ENCODE measurements around the gene SPEG. TPM values are rescaled to one million over a fixed set of nuclear protein-coding genes. Genes with fewer than 3 reads are reported as not detected.

SPEG gene
- total RNA-seq, 1 experiment from 2014 or later: 25.3 TPM

DNA sequence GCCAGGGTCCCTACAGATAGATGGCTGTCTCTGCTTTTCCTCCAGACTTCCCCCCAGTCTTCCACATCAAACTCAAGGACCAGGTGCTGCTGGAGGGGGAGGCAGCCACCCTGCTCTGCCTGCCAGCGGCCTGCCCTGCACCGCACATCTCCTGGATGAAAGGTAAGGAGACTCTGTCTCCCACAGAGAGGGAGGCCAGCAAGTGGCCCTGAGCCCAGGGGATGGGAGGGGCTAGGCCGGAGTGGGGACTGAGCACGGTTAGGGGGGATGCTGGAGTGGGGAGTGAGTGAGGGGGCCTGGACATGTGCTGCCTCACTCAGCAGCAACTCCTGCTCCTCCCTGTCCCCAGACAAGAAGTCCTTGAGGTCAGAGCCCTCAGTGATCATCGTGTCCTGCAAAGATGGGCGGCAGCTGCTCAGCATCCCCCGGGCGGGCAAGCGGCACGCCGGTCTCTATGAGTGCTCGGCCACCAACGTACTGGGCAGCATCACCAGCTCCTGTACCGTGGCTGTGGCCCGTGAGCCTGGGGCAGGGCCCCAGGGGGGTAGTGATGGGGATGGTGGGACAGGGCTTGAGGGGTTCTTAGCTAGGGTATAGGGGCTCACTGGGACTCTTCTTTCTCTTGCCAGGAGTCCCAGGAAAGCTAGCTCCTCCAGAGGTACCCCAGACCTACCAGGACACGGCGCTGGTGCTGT, 53.7 kb downstream of the SPEG start:
- H3K36me3 ChIP-seq (replicated peaks; ENCODE audit: control insufficient read depth, insufficient read depth, low read length): no peaks in the 10 kb centered on the region
- peak; percentile 55 for DNase-seq
- H3K4me3 ChIP-seq (ENCODE audit: insufficient read depth, low read depth, low read length): no peak overlapping the region
- H3K27me3 ChIP-seq (ENCODE audit: control insufficient read depth, insufficient read depth, low read length): peaks cover 26% of the 10 kb centered on the region

GRCh38 chr2:219488844-219489194, 54.2 kb downstream of the SPEG start:
- DNase-seq: no peak
- Histone ChIP-seq H3K4me3 (ENCODE audit: insufficient read depth, low read depth, low read length) (no peak overlapping the region), H3K27me3 (ENCODE audit: control insufficient read depth, insufficient read depth, low read length) (peaks cover 25% of the 10 kb centered on the region), H3K36me3 (replicated peaks; ENCODE audit: control insufficient read depth, insufficient read depth, low read length) (no peaks in the 10 kb centered on the region)

GRCh38 chr2:219489315-219489714, 54.7 kb downstream of the SPEG start:
- no peak overlapping the region for H3K4me3 ChIP-seq (ENCODE audit: insufficient read depth, low read depth, low read length)
- no peaks in the 10 kb centered on the region for H3K36me3 ChIP-seq (replicated peaks; ENCODE audit: control insufficient read depth, insufficient read depth, low read length)
- no peak for DNase-seq
- peaks cover 21% of the 10 kb centered on the region for H3K27me3 ChIP-seq (ENCODE audit: control insufficient read depth, insufficient read depth, low read length)

- Histone ChIP-seq H3K27me3 (ENCODE audit: control insufficient read depth, insufficient read depth, low read length) (peaks cover 16% of the 10 kb centered on the region), H3K4me3 (ENCODE audit: insufficient read depth, low read depth, low read length) (no peak overlapping the region), H3K36me3 (replicated peaks; ENCODE audit: control insufficient read depth, insufficient read depth, low read length) (no peaks in the 10 kb centered on the region)
- peak; percentile 89 for DNase-seq
Observed at GRCh38 chr2:219490186-219490585, 55.5 kb downstream of the SPEG start.

- H3K36me3 ChIP-seq (replicated peaks; ENCODE audit: control insufficient read depth, insufficient read depth, low read length): no peaks in the 10 kb centered on the region
- H3K4me3 ChIP-seq (ENCODE audit: insufficient read depth, low read depth, low read length): no peak overlapping the region
- DNase-seq: no peak
- H3K27me3 ChIP-seq (ENCODE audit: control insufficient read depth, insufficient read depth, low read length): peaks cover 13% of the 10 kb centered on the region
Observed at GRCh38 chr2:219490600-219491130, 56.0 kb downstream of the SPEG start.

- no peak overlapping the region for H3K4me3 ChIP-seq (ENCODE audit: insufficient read depth, low read depth, low read length)
- no peak for DNase-seq
- H3K36me3 ChIP-seq (replicated peaks; ENCODE audit: control insufficient read depth, insufficient read depth, low read length): no peaks in the 10 kb centered on the region
- peaks cover 15% of the 10 kb centered on the region for H3K27me3 ChIP-seq (ENCODE audit: control insufficient read depth, insufficient read depth, low read length)
Observed at GRCh38 chr2:219491278-219491963, 56.8 kb downstream of the SPEG start.

DNA sequence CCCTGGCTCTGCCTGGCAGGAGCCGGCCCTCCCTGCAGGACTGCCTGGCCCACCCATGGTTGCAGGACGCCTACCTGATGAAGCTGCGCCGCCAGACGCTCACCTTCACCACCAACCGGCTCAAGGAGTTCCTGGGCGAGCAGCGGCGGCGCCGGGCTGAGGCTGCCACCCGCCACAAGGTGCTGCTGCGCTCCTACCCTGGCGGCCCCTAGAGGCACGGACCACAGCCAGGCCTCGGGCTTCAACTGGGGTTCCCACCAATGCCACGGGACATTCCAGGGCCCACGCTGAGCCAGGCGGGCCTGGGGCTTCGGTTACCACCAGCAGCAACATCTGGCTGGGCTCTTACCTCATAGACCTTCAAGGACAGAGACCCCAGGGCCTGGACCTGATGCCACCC, 57.9 kb downstream of the SPEG start:
- H3K27me3 ChIP-seq (ENCODE audit: control insufficient read depth, insufficient read depth, low read length): peaks cover 25% of the 10 kb centered on the region
- no peaks in the 10 kb centered on the region for H3K36me3 ChIP-seq (replicated peaks; ENCODE audit: control insufficient read depth, insufficient read depth, low read length)
- H3K4me3 ChIP-seq (ENCODE audit: insufficient read depth, low read depth, low read length): no peak overlapping the region
- peak; percentile 93 for DNase-seq

- Histone ChIP-seq H3K36me3 (replicated peaks; ENCODE audit: control insufficient read depth, insufficient read depth, low read length) (no peaks in the 10 kb centered on the region), H3K4me3 (ENCODE audit: insufficient read depth, low read depth, low read length) (no peak overlapping the region), H3K27me3 (ENCODE audit: control insufficient read depth, insufficient read depth, low read length) (peaks cover 28% of the 10 kb centered on the region)
- DNase-seq: no peak
Observed at GRCh38 chr2:219493086-219493485, 58.4 kb downstream of the SPEG start.

DNA sequence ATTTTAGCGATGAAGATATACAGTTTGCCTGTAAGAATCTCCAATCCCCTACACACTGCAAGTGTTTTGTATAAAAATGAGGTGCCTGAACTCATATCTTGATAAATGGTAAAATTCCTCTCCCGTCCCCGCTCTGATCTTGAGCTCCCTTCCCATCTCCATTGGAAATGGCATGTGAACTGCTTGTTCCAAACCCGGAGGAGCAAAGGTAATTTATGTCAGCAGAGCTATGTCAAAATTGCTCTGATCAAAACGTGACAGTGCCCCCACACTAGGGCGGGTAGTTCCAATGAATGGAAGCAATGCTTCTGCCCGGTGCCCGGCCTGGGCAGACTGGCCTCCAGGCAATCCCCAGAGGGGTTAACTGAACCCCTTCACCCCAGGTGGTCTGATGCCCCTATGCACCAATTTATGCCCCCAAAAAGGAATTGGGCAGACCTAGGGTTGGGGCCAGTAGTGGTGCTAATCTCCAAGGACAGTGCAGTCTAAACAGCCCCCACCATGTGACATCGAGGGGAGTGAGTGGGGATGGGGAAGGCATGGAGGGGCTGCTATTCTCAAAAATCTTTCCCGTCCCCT, 60.4 kb downstream of the SPEG start:
- Histone ChIP-seq H3K27me3 (ENCODE audit: control insufficient read depth, insufficient read depth, low read length) (peaks cover 28% of the 10 kb centered on the region), H3K4me3 (ENCODE audit: insufficient read depth, low read depth, low read length) (no peak overlapping the region), H3K36me3 (replicated peaks; ENCODE audit: control insufficient read depth, insufficient read depth, low read length) (no peaks in the 10 kb centered on the region)
- no peak for DNase-seq

GRCh38 chr2:219495531-219496122, 61.0 kb downstream of the SPEG start:
- no peak overlapping the region for H3K4me3 ChIP-seq (ENCODE audit: insufficient read depth, low read depth, low read length)
- DNase-seq: peak; percentile 96
- H3K27me3 ChIP-seq (ENCODE audit: control insufficient read depth, insufficient read depth, low read length): peaks cover 28% of the 10 kb centered on the region
- H3K36me3 ChIP-seq (replicated peaks; ENCODE audit: control insufficient read depth, insufficient read depth, low read length): no peaks in the 10 kb centered on the region

GRCh38 chr2:219496247-219496824, 61.7 kb downstream of the SPEG start:
- H3K27me3 ChIP-seq (ENCODE audit: control insufficient read depth, insufficient read depth, low read length): peaks cover 28% of the 10 kb centered on the region
- H3K4me3 ChIP-seq (ENCODE audit: insufficient read depth, low read depth, low read length): no peak overlapping the region; the same call in 1 of the 2 replicates
- no peaks in the 10 kb centered on the region for H3K36me3 ChIP-seq (replicated peaks; ENCODE audit: control insufficient read depth, insufficient read depth, low read length)
- DNase-seq: no peak

- peak overlapping the region; percentile 77; the same call in 1 of the 2 replicates for H3K4me3 ChIP-seq (ENCODE audit: insufficient read depth, low read depth, low read length)
- H3K27me3 ChIP-seq (ENCODE audit: control insufficient read depth, insufficient read depth, low read length): peaks cover 28% of the 10 kb centered on the region
- no peak for DNase-seq
- H3K36me3 ChIP-seq (replicated peaks; ENCODE audit: control insufficient read depth, insufficient read depth, low read length): no peaks in the 10 kb centered on the region
Observed at GRCh38 chr2:219496825-219497494, 62.3 kb downstream of the SPEG start.

DNA sequence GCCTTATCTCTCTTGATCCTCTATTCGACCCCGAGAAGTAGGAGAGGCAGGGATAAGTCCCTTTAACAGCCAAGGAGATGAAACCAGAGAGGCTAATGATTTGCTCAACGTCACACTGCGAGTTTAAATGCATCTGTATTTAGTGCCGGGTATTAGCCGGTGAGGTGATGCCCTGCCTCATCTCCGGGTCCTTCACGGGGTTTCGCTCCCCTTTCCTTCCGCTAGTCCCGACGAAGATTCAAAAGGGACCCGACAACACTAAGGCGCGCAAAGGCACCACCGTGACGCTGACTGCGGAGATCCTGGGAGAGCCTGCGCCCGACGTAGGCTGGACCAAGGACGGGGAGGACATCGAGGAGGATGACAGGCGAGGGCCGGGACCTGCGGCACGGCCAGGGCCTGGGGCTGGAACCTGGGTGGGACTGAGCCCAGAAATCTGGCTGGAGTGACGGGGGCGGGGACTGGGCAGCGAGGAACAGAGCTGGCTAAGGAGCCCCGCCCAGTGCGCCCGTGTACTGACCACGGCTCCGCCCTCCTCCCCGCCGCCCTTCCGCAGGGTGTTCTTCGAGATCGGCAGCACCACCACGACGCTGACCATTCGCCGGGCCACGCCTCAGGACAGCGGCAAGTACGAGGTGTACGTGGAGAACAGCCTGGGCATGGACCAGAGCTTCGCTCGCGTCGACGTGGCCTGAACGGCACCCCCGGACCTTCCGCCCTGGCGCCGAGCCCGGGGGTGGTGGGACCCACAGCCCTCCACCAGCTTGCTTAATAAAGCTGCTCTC, 63.0 kb downstream of the SPEG start:
- Histone ChIP-seq H3K4me3 (ENCODE audit: insufficient read depth, low read depth, low read length) (peak overlapping the region; percentile 77), H3K36me3 (replicated peaks; ENCODE audit: control insufficient read depth, insufficient read depth, low read length) (no peaks in the 10 kb centered on the region), H3K27me3 (ENCODE audit: control insufficient read depth, insufficient read depth, low read length) (peaks cover 28% of the 10 kb centered on the region)
- DNase-seq: peak; percentile 93

All from H7 (cell line).